HepG2 (cell line): ENCODE measurements around the gene MUC21. TPM values are rescaled to one million over a fixed set of nuclear protein-coding genes. Genes with fewer than 3 reads are reported as not detected.

Experiments used
- ATAC-seq: fragments of 200-7000 bp; cut with Tn5 transposase; 3 replicates; pipeline ENCODE4 v1.9.1; 2020; ENCODE audit warnings: mild to moderate bottlenecking, moderate library complexity
- BruUV-seq: library from RNA; stranded (reverse); fragments of 400-500 nt; replicated peaks from 2 replicates; lab custom pipeline; 2021; lab: Mats Ljungman, UMichigan
- CTCF ChIA-PET: fragments of 300-600 bp; formaldehyde crosslinking; extraction: SDS; loops from one replicate; lab custom pipeline; 2021; ENCODE audit warnings: low total read pairs, inconsistent platforms, low intra/inter-chr PET ratio; lab: Yijun Ruan, JAX
- POLR2A ChIA-PET: fragments of 350-600 bp; sonication (Branson Sonifier 250); formaldehyde crosslinking; loops from one replicate; lab custom pipeline; 2020; ENCODE audit warnings: antibody characterized with exemption, inconsistent platforms; lab: Yijun Ruan, JAX
- DNase-seq: peaks from one replicate; pipeline ENCODE4 v3.0.0-alpha.2; 2015; ENCODE audit warnings: low spot score
- FAIRE-seq: peaks from 3 replicates; lab custom pipeline; 2011; peaks lifted over from hg19 to GRCh38; lab: Jason Lieb, UNC
- H2AFZ ChIP-seq: one replicate; pipeline ENCODE4 v1.6.1; 2011; ENCODE audit warnings: low read length, inconsistent platforms
- H3K27ac ChIP-seq: fragments of 300-600 bp; 3 replicates; pipeline ENCODE4 v1.8.0; 2011; ENCODE audit warnings: mixed run types, mild to moderate bottlenecking, mixed read lengths, low read length, inconsistent platforms; ENCODE audit not compliant: insufficient read depth; ENCODE audit errors: extremely low read length
- H3K27me3 ChIP-seq, 2 experiments: fragments of 200-600 bp in 1 of 2; 2 replicates in 1 of 2; 3 replicates in 1 of 2; pipeline versions ENCODE4 v1.6.0 to v1.8.0; 2011; ENCODE audit warnings: low read length in 2 of 2, mild to moderate bottlenecking in 2 of 2, moderate library complexity in 2 of 2, inconsistent platforms in 1 of 2; ENCODE audit not compliant: insufficient read depth in 2 of 2, control insufficient read depth in 1 of 2
- H3K36me3 ChIP-seq, 2 experiments: fragments of 200-600 bp in 1 of 2; replicated peaks in 1 of 2; 2 replicates in 1 of 2; 3 replicates in 1 of 2; pipeline versions ENCODE4 v1.5.1 to v1.8.0; 2011; ENCODE audit warnings: low read length in 2 of 2, inconsistent platforms in 1 of 2; ENCODE audit not compliant: insufficient read depth in 2 of 2, control insufficient read depth in 1 of 2
- H3K4me1 ChIP-seq: 2 replicates; pipeline ENCODE4 v1.5.1; 2012; ENCODE audit warnings: low read length, inconsistent platforms; ENCODE audit not compliant: insufficient read depth
- H3K4me2 ChIP-seq: 2 replicates; pipeline ENCODE4 v1.6.0; 2011; ENCODE audit warnings: low read depth, low read length, inconsistent platforms
- H3K4me3 ChIP-seq, 3 experiments: fragments of 200-600 bp in 1 of 3; sonication (generic), shearing (Covaris generic) in 1 of 3; replicated peaks in 1 of 3; 2 replicates each; pipeline ENCODE4 v1.5.1; 2011 to 2016; ENCODE audit warnings: low read length in 3 of 3, inconsistent platforms in 2 of 3, low read depth in 2 of 3, mild to moderate bottlenecking in 2 of 3, control low read depth in 1 of 3, mixed read lengths in 1 of 3; ENCODE audit not compliant: insufficient read depth in 1 of 3
- H3K79me2 ChIP-seq: one replicate; pipeline ENCODE4 v1.6.1; 2011; ENCODE audit warnings: low read length, inconsistent platforms; ENCODE audit not compliant: insufficient read depth
- H3K9ac ChIP-seq: 2 replicates; pipeline ENCODE4 v1.6.0; 2011; ENCODE audit warnings: mild to moderate bottlenecking, low read depth, low read length, inconsistent platforms; ENCODE audit not compliant: insufficient read depth
- H3K9me3 ChIP-seq: 2 replicates; pipeline ENCODE4 v1.5.1; 2012; ENCODE audit warnings: mild to moderate bottlenecking, low read length
- H4K20me1 ChIP-seq: 2 replicates; pipeline ENCODE4 v1.6.0; 2011; ENCODE audit warnings: inconsistent platforms, mild to moderate bottlenecking, low read length, moderate library complexity; ENCODE audit not compliant: insufficient read depth
- ATF3 ChIP-seq: sonication (generic); formaldehyde crosslinking; IDR thresholded peaks from 2 replicates; pipeline ENCODE4 v1.4.0; 2020; ENCODE audit warnings: missing genetic modification reagents
- ATF7 ChIP-seq, 2 experiments: fragments of 450-650 bp in 1 of 2; sonication (generic) in 1 of 2; formaldehyde crosslinking in 1 of 2; IDR thresholded peaks; 2 replicates each; pipeline versions ENCODE4 v1.4.0 to v1.6.1; 2016 to 2020; ENCODE audit warnings: antibody characterized with exemption in 1 of 2, mild to moderate bottlenecking in 1 of 2, missing genetic modification reagents in 1 of 2
- CEBPG ChIP-seq: IDR thresholded peaks from 2 replicates; pipeline ENCODE4 v1.6.1; 2016
- DNMT3B ChIP-seq: conservative IDR thresholded peaks from 2 replicates; pipeline ENCODE4 v1.6.1; 2016; ENCODE audit warnings: missing biosample characterization, control low read depth
- HOXD1 ChIP-seq: sonication (generic); formaldehyde crosslinking; IDR thresholded peaks from 2 replicates; pipeline ENCODE4 v1.5.0; 2020; ENCODE audit warnings: missing genetic modification reagents
- IKZF4 ChIP-seq: sonication (generic); formaldehyde crosslinking; IDR thresholded peaks from 2 replicates; pipeline ENCODE4 v1.5.1; 2020; ENCODE audit warnings: borderline replicate concordance, mild to moderate bottlenecking, low read depth, missing genetic modification reagents; ENCODE audit errors: not compliant biosample characterization
- ISL2 ChIP-seq: sonication (generic); formaldehyde crosslinking; IDR thresholded peaks from 2 replicates; pipeline ENCODE4 v1.5.0; 2020; ENCODE audit warnings: missing genetic modification reagents
- MYNN ChIP-seq: sonication (generic); formaldehyde crosslinking; IDR thresholded peaks from 2 replicates; pipeline ENCODE4 v1.4.0; 2020; ENCODE audit warnings: mild to moderate bottlenecking, low read depth, missing genetic modification reagents
- PHF21A ChIP-seq: sonication (generic); formaldehyde crosslinking; IDR thresholded peaks from 2 replicates; pipeline ENCODE4 v1.5.0; 2020; ENCODE audit warnings: mild to moderate bottlenecking, missing genetic modification reagents
- RARG ChIP-seq: sonication (generic); formaldehyde crosslinking; IDR thresholded peaks from 2 replicates; pipeline ENCODE4 v1.4.0; 2020; ENCODE audit warnings: low read depth, mild to moderate bottlenecking, missing genetic modification reagents
- SP1 ChIP-seq, 2 experiments: fragments of 450-650 bp in 1 of 2; sonication (generic) in 1 of 2; formaldehyde crosslinking in 1 of 2; IDR thresholded peaks; 2 replicates each; pipeline versions ENCODE4 v1.4.0 to v1.6.1; 2016 to 2020; ENCODE audit warnings: missing genetic modification reagents in 1 of 2
- TAF1 ChIP-seq: sonication (generic); formaldehyde crosslinking; IDR thresholded peaks from 2 replicates; pipeline ENCODE4 v1.4.0; 2020; ENCODE audit warnings: missing genetic modification reagents
- ZFX ChIP-seq: sonication (generic); formaldehyde crosslinking; IDR thresholded peaks from 2 replicates; pipeline ENCODE4 v1.4.0; 2020; ENCODE audit warnings: mild to moderate bottlenecking, low read depth, missing genetic modification reagents, moderate library complexity
- ZGPAT ChIP-seq: IDR thresholded peaks from 2 replicates; pipeline ENCODE4 v1.6.1; 2016; ENCODE audit warnings: mild to moderate bottlenecking
- ZNF512 ChIP-seq: sonication (generic); formaldehyde crosslinking; IDR thresholded peaks from 2 replicates; pipeline ENCODE4 v1.4.0; 2020; ENCODE audit warnings: mild to moderate bottlenecking, missing genetic modification reagents
- ZNF772 ChIP-seq: sonication (generic); formaldehyde crosslinking; IDR thresholded peaks from 2 replicates; pipeline ENCODE4 v1.5.0; 2020; ENCODE audit warnings: mild to moderate bottlenecking, missing genetic modification reagents
- ZNF839 ChIP-seq: sonication (generic); formaldehyde crosslinking; IDR thresholded peaks from 2 replicates; pipeline ENCODE4 v1.4.0; 2020; ENCODE audit warnings: missing genetic modification reagents, mild to moderate bottlenecking, borderline replicate concordance
- WGBS: methylation state at CpG from one replicate; pipeline ENCODE4 v1.1.6; 2017; ENCODE audit warnings: low lambda C conversion rate; 5-methylcytosine and 5-hydroxymethylcytosine counted together
- in situ Hi-C: cut with HindIII; loops from 2 replicates; pipeline ENCODE4 v1.10.0; 2017; ENCODE audit warnings: low pct_unique_long_range_greater_than_20kb; ENCODE audit not compliant: extremely low pct_ligation_motif_present
- intact Hi-C: fragments of 100-400 bp; cut with micrococcal nuclease; formaldehyde crosslinking; loops from one replicate; pipeline ENCODE4 v1.10.0; 2022; ENCODE audit not compliant: unreplicated experiment
- polyA plus RNA-seq, 8 experiments: library from polyadenylated mRNA; depleted of rRNA in 3 of 8; stranded (reverse) in 7 of 8; unstranded in 1 of 8; fragments of >200 nt; fragmentation: Illumina TruSeq in 4 of 8; extraction: Trizol in 4 of 8; gene quantifications; 2 replicates each; pipeline versions ENCODE4 v1.2.1 to v1.2.3, GENCODE V29; 2011 to 2016; ENCODE audit warnings: low read depth in 4 of 8, missing spikeins in 1 of 8, mixed read lengths in 1 of 8; ENCODE audit not compliant: insufficient read depth in 1 of 8
- total RNA-seq, 5 experiments: library from RNA; depleted of rRNA; stranded (reverse); fragments of >200 nt; fragmentation: Illumina TruSeq; extraction: Trizol; gene quantifications; 2 replicates each; pipeline ENCODE4 v1.2.3, GENCODE V29; 2016; ENCODE audit warnings: low read depth in 1 of 5

MUC21 gene
- total and polyA plus RNA-seq, 2 of the 13 experiments (the other 11 are each of a cell fraction or from before 2014, with no cell fraction given): not detected

- Histone ChIP-seq H4K20me1 (no peaks in the 10 kb centered on the region), H3K4me1 (peaks cover 14% of the 10 kb centered on the region), H3K4me2 (no peak overlapping the region), H3K27me3 (peaks cover 2 to 47% of the 10 kb centered on the region in 2 experiments; a peak in 4 of 5 replicates), H2AFZ (no peak overlapping the region), H3K79me2 (no peaks in the 10 kb centered on the region), H3K36me3 (no peaks in the 10 kb centered on the region), H3K9ac (no peak overlapping the region), H3K27ac (no peak overlapping the region), H3K9me3 (no peaks in the 10 kb centered on the region), H3K4me3 (no peak overlapping the region)
- FAIRE-seq: no peak
- in situ Hi-C loops: no loop called here
- CTCF ChIA-PET: no interaction called here
- 6% methylated on average over 2 of the region's 2 CpGs for WGBS
- no peak for DNase-seq
- no peak for ATAC-seq
- no TSS peak for BruUV-seq
- POLR2A ChIA-PET: no interaction called here
- intact Hi-C loops: no loop called here
- no peak for TF ChIP-seq ATF7 (IDR thresholded peaks at IDR 0.05)
- TF ChIP-seq ATF7 (CRISPR knock-in tag; IDR thresholded peaks at IDR 0.05): no peak
- TF ChIP-seq IKZF4: no peak
- no peak for TF ChIP-seq PHF21A
- no peak for TF ChIP-seq CEBPG (CRISPR knock-in tag)
- TF ChIP-seq RARG (CRISPR knock-in tag): no peak
- no peak for TF ChIP-seq ZNF772 (CRISPR knock-in tag)
- no peak for TF ChIP-seq ZGPAT (CRISPR knock-in tag)
- TF ChIP-seq ZNF839 (CRISPR knock-in tag): no peak
- TF ChIP-seq DNMT3B (CRISPR knock-in tag): no peak
- no peak for TF ChIP-seq ATF3 (CRISPR knock-in tag)
- TF ChIP-seq ISL2 (CRISPR knock-in tag): no peak
- no peak for TF ChIP-seq TAF1 (CRISPR knock-in tag)
- no peak for TF ChIP-seq SP1 (IDR thresholded peaks at IDR 0.05)
- no peak for TF ChIP-seq SP1 (CRISPR knock-in tag; IDR thresholded peaks at IDR 0.05)
- no peak for TF ChIP-seq ZFX
- no peak for TF ChIP-seq MYNN (CRISPR knock-in tag)
- TF ChIP-seq ZNF512 (CRISPR knock-in tag): no peak
- TF ChIP-seq HOXD1 (CRISPR knock-in tag): no peak
Observed at GRCh38 chr6:30957716-30958115, 25.8 kb upstream of the MUC21 start.
